ENCODE results near the gene SH3BP2. TPM values are rescaled to one million over a fixed set of nuclear protein-coding genes. Genes with fewer than 3 reads are reported as not detected.

SH3BP2 gene
- total RNA-seq, 3 donors from 2014 or later: 40.5 to 74.8 (median 59.3) TPM

- intact Hi-C loops (cut with DNase I; ENCODE audit: low total_unique reads): loop anchor here (1.0 to 10.0 kb wide), 2 partner anchors 31 to 816 kb away; no protein-coding TSS in a partner anchor
Observed at GRCh38 chr4:2830632-2831610, 38.0 kb downstream of the SH3BP2 start.

DNA sequence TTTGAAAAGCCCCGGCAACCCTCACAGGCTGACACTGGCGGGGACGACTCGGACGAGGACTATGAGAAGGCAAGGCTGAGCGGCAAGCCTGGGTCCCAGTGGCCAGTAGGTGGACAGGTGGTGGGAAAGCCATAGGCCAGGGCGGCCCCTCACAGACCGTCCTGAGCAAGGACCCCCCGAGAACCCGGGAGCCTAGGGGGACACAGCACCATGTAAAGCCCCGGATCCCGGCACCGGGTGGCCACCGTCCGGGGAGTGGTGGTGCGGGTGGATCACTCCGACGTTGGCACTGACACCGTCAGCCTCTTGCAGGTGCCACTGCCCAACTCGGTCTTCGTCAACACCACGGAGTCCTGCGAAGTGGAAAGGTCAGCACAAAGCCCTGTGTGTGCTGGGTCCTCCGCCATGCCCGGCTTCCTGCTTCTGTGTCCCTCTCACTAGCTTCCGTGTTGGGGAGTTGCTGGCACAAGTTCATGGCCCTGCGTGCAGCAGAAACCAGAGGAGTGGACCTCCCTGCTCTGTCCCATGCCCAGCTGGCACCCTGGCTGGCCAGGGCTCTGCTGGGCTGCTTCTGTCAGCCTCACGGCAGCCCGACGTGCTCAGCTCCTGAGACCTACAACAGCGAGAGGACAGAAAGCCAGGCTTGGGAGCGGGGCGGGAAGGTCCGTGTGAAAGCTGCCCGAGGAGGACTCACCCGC lies 38.9 kb downstream of the SH3BP2 start:
- Histone ChIP-seq H3K4me3 (no peak overlapping the region), H3K9me3 (no peaks in the 10 kb centered on the region), H3K27ac (peak overlapping the region in 1 of 2 donors; percentile 7), H3K4me1 (no peaks in the 10 kb centered on the region), H3K27me3 (no peaks in the 10 kb centered on the region), H3K36me3 (peaks cover 10% of the 10 kb centered on the region)
- intact Hi-C loops (cut with DNase I; ENCODE audit: low total_unique reads): loop anchor here (1.0 to 10.0 kb wide), 2 partner anchors 31 to 817 kb away; no protein-coding TSS in a partner anchor
- peak in 1 of 2 donors; percentile 47 for DNase-seq (ENCODE audit: low spot score in 2 of 2)
- TF ChIP-seq POLR2AphosphoS5 (IDR thresholded peaks at IDR 0.05) (no peak), CTCF (IDR thresholded peaks at IDR 0.05) (no peak), POLR2A (IDR thresholded peaks at IDR 0.05) (no peak)

More at GRCh38 chr4:2830632-2831610, 38.0 kb downstream of the SH3BP2 start:
- no peak overlapping the region for H3K27ac ChIP-seq
- no peaks in the 10 kb centered on the region for H3K4me1 ChIP-seq
- DNase-seq (ENCODE audit: low spot score in 2 of 2): peak in 1 of 2 donors; percentile 10
- peaks cover 10% of the 10 kb centered on the region for H3K36me3 ChIP-seq
- no peak overlapping the region for H3K4me3 ChIP-seq
- TF ChIP-seq CTCF (IDR thresholded peaks at IDR 0.05) (no peak), POLR2AphosphoS5 (IDR thresholded peaks at IDR 0.05) (no peak), POLR2A (IDR thresholded peaks at IDR 0.05) (no peak)
- H3K27me3 ChIP-seq: no peaks in the 10 kb centered on the region
- H3K9me3 ChIP-seq: no peaks in the 10 kb centered on the region

DNA sequence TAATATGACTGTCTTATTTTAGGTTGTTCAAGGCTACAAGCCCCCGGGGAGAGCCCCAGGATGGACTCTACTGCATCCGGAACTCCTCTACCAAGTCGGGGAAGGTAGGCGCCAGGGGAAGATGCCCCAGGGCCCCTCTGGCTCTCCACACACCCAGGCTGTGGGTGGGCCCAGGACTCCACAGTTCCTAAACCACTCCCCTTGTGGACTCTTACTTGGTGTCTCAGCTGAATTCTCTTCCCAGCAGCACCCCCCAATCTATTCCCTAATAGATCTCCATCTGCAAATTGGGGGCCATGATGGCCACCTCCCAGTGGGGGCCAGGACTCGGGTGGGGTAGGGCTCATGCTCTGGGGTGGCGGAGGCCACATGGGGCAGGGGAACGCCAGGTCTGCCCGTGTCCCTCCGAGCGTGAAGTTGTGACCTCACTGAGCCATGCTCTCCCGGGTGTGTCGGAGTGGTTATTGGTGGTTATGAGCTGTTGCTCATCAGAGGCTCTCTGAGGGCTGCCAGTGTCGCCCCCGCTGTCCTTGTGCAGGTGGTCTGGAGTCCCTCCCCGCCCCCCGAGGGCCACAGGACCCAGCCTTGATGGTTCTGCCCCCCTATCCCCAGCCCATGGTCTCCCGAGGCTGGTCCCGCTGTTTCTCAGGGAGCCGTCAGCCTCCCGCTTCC lies 39.6 kb downstream of the SH3BP2 start:
- Histone ChIP-seq H3K4me3 (no peak overlapping the region), H3K4me1 (no peaks in the 10 kb centered on the region), H3K27me3 (no peaks in the 10 kb centered on the region), H3K9me3 (no peaks in the 10 kb centered on the region), H3K36me3 (peaks cover 10% of the 10 kb centered on the region), H3K27ac (peak overlapping the region in 1 of 2 donors; percentile 7)
- intact Hi-C loops (cut with DNase I; ENCODE audit: low total_unique reads): loop anchor here (10.0 kb wide), 1 partner anchor 818 kb away; no protein-coding TSS in a partner anchor
- no peak for DNase-seq (ENCODE audit: low spot score in 2 of 2)
- TF ChIP-seq CTCF (IDR thresholded peaks at IDR 0.05) (no peak), POLR2A (IDR thresholded peaks at IDR 0.05) (no peak), POLR2AphosphoS5 (IDR thresholded peaks at IDR 0.05) (no peak)

- Histone ChIP-seq H3K4me3 (no peak overlapping the region), H3K27me3 (no peaks in the 10 kb centered on the region), H3K4me1 (no peaks in the 10 kb centered on the region), H3K36me3 (peaks cover 10% of the 10 kb centered on the region), H3K9me3 (no peaks in the 10 kb centered on the region), H3K27ac (no peak overlapping the region)
- TF ChIP-seq POLR2A (IDR thresholded peaks at IDR 0.05) (no peak), CTCF (IDR thresholded peaks at IDR 0.05) (no peak), POLR2AphosphoS5 (IDR thresholded peaks at IDR 0.05) (no peak)
- intact Hi-C loops (cut with DNase I; ENCODE audit: low total_unique reads): loop anchor here (10.0 kb wide), 1 partner anchor 818 kb away; no protein-coding TSS in a partner anchor
- DNase-seq (ENCODE audit: low spot score in 2 of 2): no peak
Observed at GRCh38 chr4:2832981-2833670, 40.2 kb downstream of the SH3BP2 start.
